GM12878 (cell line): ENCODE results near the gene NOVA2. TPM values are rescaled to one million over a fixed set of nuclear protein-coding genes. Genes with fewer than 3 reads are reported as not detected.
A peak's percentile ranks its signal among the peaks of the same experiment; 100 is the strongest.

ENCODE experiments used
- ATAC-seq: fragments of 200-7000 bp; cut with Tn5 transposase; 3 replicates; pipeline ENCODE4 v1.9.1; 2020; ENCODE audit warnings: mild to moderate bottlenecking, moderate library complexity
- BruUV-seq: library from RNA; stranded (reverse); fragments of 400-500 nt; replicated peaks from 2 replicates; lab custom pipeline; 2021; lab: Mats Ljungman, UMichigan
- CTCF ChIA-PET: fragments of 300-600 bp; sonication (Branson Sonifier 250); formaldehyde crosslinking; extraction: SDS; loops from one replicate; lab custom pipeline; 2021; ENCODE audit warnings: inconsistent platforms; lab: Yijun Ruan, JAX
- POLR2A ChIA-PET: fragments of 350-600 bp; formaldehyde crosslinking; extraction: SDS; loops from one replicate; lab custom pipeline; 2021; ENCODE audit warnings: inconsistent platforms; lab: Charles Lee
- RAD21 ChIA-PET: fragments of 300-600 bp; sonication (Branson Sonifier 250); formaldehyde crosslinking; loops from one replicate; lab custom pipeline; 2023; ENCODE audit warnings: antibody characterized with exemption; ENCODE audit not compliant: unreplicated experiment; lab: Charles Lee
- SMC1A ChIA-PET: fragments of 300-600 bp; sonication (Branson Sonifier 250); formaldehyde crosslinking; loops from one replicate; lab custom pipeline; 2023; ENCODE audit not compliant: unreplicated experiment, uncharacterized antibody; lab: Charles Lee
- DNase-seq: peaks from one replicate; pipeline ENCODE4 v3.0.0-alpha.2; 2011; ENCODE audit warnings: low read depth, low spot score
- FAIRE-seq: peaks from 3 replicates; lab custom pipeline; 2011; peaks lifted over from hg19 to GRCh38; lab: Jason Lieb, UNC
- H2AFZ ChIP-seq: 2 replicates; pipeline ENCODE4 v1.6.0; 2011; ENCODE audit warnings: low read depth, low read length, control low read depth; ENCODE audit not compliant: control insufficient read depth
- H3K27ac ChIP-seq: 2 replicates; pipeline ENCODE4 v1.5.1; 2011; ENCODE audit warnings: control low read depth; ENCODE audit not compliant: control insufficient read depth, insufficient read depth
- H3K27me3 ChIP-seq, 2 experiments: replicated peaks in 1 of 2; 2 replicates each; pipeline versions ENCODE4 v1.6.0 to v1.6.1; 2011; ENCODE audit warnings: low read length in 1 of 2; ENCODE audit not compliant: control insufficient read depth in 2 of 2, insufficient read depth in 2 of 2
- H3K36me3 ChIP-seq, 2 experiments: 2 replicates each; pipeline ENCODE4 v1.5.1; 2011; ENCODE audit warnings: low read length in 1 of 2; ENCODE audit not compliant: control insufficient read depth in 2 of 2, insufficient read depth in 2 of 2
- H3K4me1 ChIP-seq: 2 replicates; pipeline ENCODE4 v1.6.1; 2011; ENCODE audit warnings: mild to moderate bottlenecking, low read length, moderate library complexity, mixed read lengths; ENCODE audit not compliant: control insufficient read depth, insufficient read depth
- H3K4me2 ChIP-seq: 2 replicates; pipeline ENCODE4 v1.6.0; 2011; ENCODE audit warnings: control low read depth; ENCODE audit not compliant: control insufficient read depth, insufficient read depth
- H3K4me3 ChIP-seq: fragments of 200-600 bp; sonication (generic); 2 replicates; pipeline ENCODE4 v1.5.1; 2016
- H3K79me2 ChIP-seq: 2 replicates; pipeline ENCODE4 v1.6.0; 2011; ENCODE audit warnings: low read length; ENCODE audit not compliant: control insufficient read depth, insufficient read depth
- H3K9ac ChIP-seq: 2 replicates; pipeline ENCODE4 v1.8.0; 2011; ENCODE audit warnings: low read length, control low read depth, mixed read lengths; ENCODE audit not compliant: control insufficient read depth, insufficient read depth
- H3K9me3 ChIP-seq: replicated peaks from 3 replicates; pipeline ENCODE4 v1.5.1; 2011; ENCODE audit warnings: mild to moderate bottlenecking, low read length; ENCODE audit not compliant: control insufficient read depth, insufficient read depth
- H4K20me1 ChIP-seq: 2 replicates; pipeline ENCODE4 v1.6.0; 2011; ENCODE audit not compliant: control insufficient read depth, insufficient read depth
- EGR1 ChIP-seq, 2 experiments: IDR thresholded peaks; 1 replicate in 1 of 2; 2 replicates in 1 of 2; pipeline ENCODE4 v1.6.1; 2011 to 2012; ENCODE audit warnings: low read depth in 2 of 2, low read length in 2 of 2, borderline replicate concordance in 1 of 2, mild to moderate bottlenecking in 1 of 2, moderate library complexity in 1 of 2
- ESRRA ChIP-seq: IDR thresholded peaks from 2 replicates; pipeline ENCODE4 v1.6.1; 2012; ENCODE audit warnings: mild to moderate bottlenecking, low read length, improper control_type of control experiment
- NBN ChIP-seq: fragments of 450-650 bp; IDR thresholded peaks from 2 replicates; pipeline ENCODE4 v1.6.1; 2016
- PRDM15 ChIP-seq: fragments of 450-650 bp; formaldehyde crosslinking; IDR thresholded peaks from 2 replicates; pipeline ENCODE4 v1.4.0; 2020; ENCODE audit warnings: mild to moderate bottlenecking, moderate library complexity
- RAD21 ChIP-seq: IDR thresholded peaks from 2 replicates; pipeline ENCODE4 v1.6.1; 2011; ENCODE audit warnings: mild to moderate bottlenecking, low read depth, low read length, moderate library complexity; ENCODE audit not compliant: insufficient read depth
- SRF ChIP-seq, 2 experiments: IDR thresholded peaks; 2 replicates each; pipeline ENCODE4 v1.6.1; 2011; ENCODE audit warnings: low read depth in 2 of 2, low read length in 2 of 2, mild to moderate bottlenecking in 1 of 2, moderate library complexity in 1 of 2
- YY1 ChIP-seq: IDR thresholded peaks from 2 replicates; pipeline ENCODE4 v1.6.1; 2011; ENCODE audit warnings: low read depth, mild to moderate bottlenecking, low read length
- ZBED1 ChIP-seq: IDR thresholded peaks from 2 replicates; pipeline ENCODE4 v1.6.1; 2016; ENCODE audit warnings: borderline replicate concordance
- ZBTB4 ChIP-seq: fragments of 450-650 bp; formaldehyde crosslinking; IDR thresholded peaks from 2 replicates; pipeline ENCODE4 v1.4.0; 2022; ENCODE audit warnings: mild to moderate bottlenecking, moderate library complexity
- WGBS: methylation state at CpG from one replicate; pipeline ENCODE4 v1.1.6; 2016; ENCODE audit warnings: low lambda C conversion rate; ENCODE audit not compliant: insufficient replicate concordance, insufficient coverage; ENCODE audit errors: missing lambda C conversion rate; 5-methylcytosine and 5-hydroxymethylcytosine counted together
- in situ Hi-C: fragments of 300-500 bp; cut with MboI; formaldehyde crosslinking; loops from 9 replicates; pipeline ENCODE4 v1.14.3; 2018; ENCODE audit warnings: mixed read lengths
- intact Hi-C: fragments of 100-400 bp; cut with micrococcal nuclease; formaldehyde crosslinking; loops from one replicate; pipeline ENCODE4 v1.14.2; 2022; ENCODE audit not compliant: unreplicated experiment
- polyA plus RNA-seq, 11 experiments: library from polyadenylated mRNA; depleted of rRNA in 4 of 11; unstranded in 6 of 11; stranded (reverse) in 5 of 11; fragments of >200 nt; fragmentation: Nextera tagmentation in 4 of 11; fragmentation: Illumina TruSeq in 1 of 11; extraction: Ambion mirVana in 4 of 11; extraction: Trizol in 1 of 11; gene quantifications; 1 replicate in 1 of 11; 2 replicates in 10 of 11; pipeline versions ENCODE4 v1.2.1 to v1.2.3, GENCODE V29; 2011 to 2016; ENCODE audit warnings: inconsistent platforms in 2 of 11, missing spikeins in 2 of 11, low read depth in 1 of 11
- total RNA-seq, 4 experiments: library from RNA; depleted of rRNA in 3 of 4; stranded (reverse); fragments of >200 nt in 3 of 4; fragmentation: Illumina TruSeq in 1 of 4; extraction: Trizol in 1 of 4; gene quantifications; 2 replicates each; pipeline versions ENCODE4 v1.2.1 to v1.2.3, GENCODE V29; 2013 to 2021
- TF ChIP-seq, protein P1 (sequence below): IDR thresholded peaks from 2 replicates; pipeline ENCODE4 v1.6.1; 2011; ENCODE audit warnings: borderline replicate concordance, low read depth, mild to moderate bottlenecking, moderate library complexity, low read length; ENCODE audit not compliant: insufficient read depth, poor library complexity, severe bottlenecking

The NOVA2 gene
- total and polyA plus RNA-seq, 10 of the 15 experiments (the other 5 are each of a cell fraction or from before 2014, with no cell fraction given) = under 0.01 to 0.44 (median 0.03) TPM; not detected in 4

DNA sequence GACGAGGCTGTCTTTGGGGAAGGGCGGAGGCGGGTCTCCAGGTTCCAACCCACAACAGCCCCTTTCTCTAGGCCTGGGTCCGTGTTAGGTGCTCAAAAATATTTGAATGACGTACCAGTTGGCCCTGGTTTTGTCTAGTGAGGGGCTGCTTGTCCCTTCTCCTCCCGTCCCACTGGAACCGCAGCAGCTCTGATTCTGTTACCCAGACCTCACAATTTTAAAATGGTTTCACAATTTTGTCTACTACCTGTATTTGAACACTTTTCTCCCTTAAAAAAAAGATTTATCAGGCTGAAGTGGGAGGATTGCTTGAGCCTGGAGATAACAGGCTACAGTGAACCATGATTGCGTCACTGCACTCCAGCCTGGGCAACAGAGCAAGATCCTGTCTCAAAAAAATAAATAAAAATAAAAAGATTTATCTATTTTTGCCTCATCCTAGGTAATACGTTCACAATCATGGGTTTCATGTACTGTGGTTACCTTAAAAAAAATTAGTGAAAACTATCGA is 86.4 kb downstream of the NOVA2 start (continued):
- TF ChIP-seq, protein P1, sequence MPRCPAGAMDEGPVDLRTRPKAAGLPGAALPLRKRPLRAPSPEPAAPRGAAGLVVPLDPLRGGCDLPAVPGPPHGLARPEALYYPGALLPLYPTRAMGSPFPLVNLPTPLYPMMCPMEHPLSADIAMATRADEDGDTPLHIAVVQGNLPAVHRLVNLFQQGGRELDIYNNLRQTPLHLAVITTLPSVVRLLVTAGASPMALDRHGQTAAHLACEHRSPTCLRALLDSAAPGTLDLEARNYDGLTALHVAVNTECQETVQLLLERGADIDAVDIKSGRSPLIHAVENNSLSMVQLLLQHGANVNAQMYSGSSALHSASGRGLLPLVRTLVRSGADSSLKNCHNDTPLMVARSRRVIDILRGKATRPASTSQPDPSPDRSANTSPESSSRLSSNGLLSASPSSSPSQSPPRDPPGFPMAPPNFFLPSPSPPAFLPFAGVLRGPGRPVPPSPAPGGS = no peak

GRCh38 chr19:45886427-45887199 is 87.1 kb downstream of the NOVA2 start:
- Histone ChIP-seq H3K27ac (peak overlapping the region; percentile 95), H3K4me3 (peak overlapping the region; percentile 68), H3K9me3 (no peaks in the 10 kb centered on the region), H2AFZ (peak overlapping the region; percentile 97), H3K9ac (peak overlapping the region; percentile 89), H3K36me3 (peaks cover 0 to 1% of the 10 kb centered on the region in 2 experiments; a peak in 1 of 4 replicates), H3K79me2 (peaks cover 10% of the 10 kb centered on the region), H4K20me1 (no peaks in the 10 kb centered on the region), H3K4me1 (peaks cover 20% of the 10 kb centered on the region), H3K4me2 (peak overlapping the region; percentile 98), H3K27me3 (no peaks in the 10 kb centered on the region)
- DNase-seq = peak; percentile 73
- ChIA-PET POLR2A (interaction anchor here (0.5 to 9.0 kb wide), 15 partner anchors 11 to 746 kb away, joined by 3 to 178 read pairs (median 4); partner anchors contain the start of genes CALM3, CCDC61, DMWD and FOXA3), CTCF (interaction anchor here (0.9 to 9.1 kb wide), 3 partner anchors 16 to 70 kb away, joined by 4 to 194 read pairs (median 9); partner anchors contain the start of genes FOXA3, MYPOP and SYMPK), RAD21 (interaction anchor here (0.6 to 7.6 kb wide), 10 partner anchors 14 to 156 kb away, joined by 3 to 159 read pairs (median 6); partner anchors contain the start of genes CCDC61, DMWD, FBXO46 and FOXA3), SMC1A (interaction anchor here (1.2 to 2.0 kb wide), 4 partner anchors 16 to 109 kb away, joined by 4 to 13 read pairs (median 6); partner anchors contain the start of genes CCDC61, FOXA3, MYPOP and SYMPK)
- intact Hi-C loops (loop anchor here (1.0 kb wide), 1 partner anchor 23 kb away; the partner anchor contains the start of gene SYMPK), in situ Hi-C loops (no loop called here)
- ATAC-seq = peak; percentile 75
- WGBS = 2% methylated on average over 32 of the region's 32 CpGs
- FAIRE-seq = peak; percentile 98
- no TSS peak for BruUV-seq
- TF ChIP-seq PRDM15 (CRISPR knock-in tag) (no peak), EGR1 (IDR thresholded peaks at IDR 0.05; ENCODE audit: borderline replicate concordance in 1 of 2, low read depth in 2 of 2, low read length in 2 of 2) (peak in 1 of 2 experiments; percentile 39; a peak in 1 of 3 replicates), YY1 (peak; percentile 87), ZBED1 (no peak), ESRRA (no peak), NBN (peak; percentile 83), ZBTB4 (CRISPR knock-in tag) (no peak), RAD21 (no peak), SRF (IDR thresholded peaks at IDR 0.05; ENCODE audit: low read depth in 2 of 2, low read length in 2 of 2) (0 out of 4 replicates have a peak, but pooled peaks of 1 of the 2 experiments have one; percentile 46)
